Gastrocnemius medialis (tissue), 4 donors: ENCODE data around the gene LEMD1.

Source experiments
- POLR2A ChIP-seq, 2 donors: fragments of 450-650 bp; IDR thresholded peaks; one replicate each; pipeline ENCODE4 v1.6.1; 2017; ENCODE audit warnings: antibody characterized with exemption in 2 of 2, mild to moderate bottlenecking in 2 of 2, moderate library complexity in 2 of 2
- TF ChIP-seq, protein P1 (sequence below), 5 experiments: fragments of 450-650 bp in 3 of 5; fragments of 200-600 bp in 2 of 5; sonication (generic) in 2 of 5; IDR thresholded peaks in 4 of 5; conservative IDR thresholded peaks in 1 of 5; 1 replicate in 4 of 5; 2 replicates in 1 of 5; pipeline ENCODE4 v1.5.1; 2016 to 2019; ENCODE audit warnings: antibody characterized with exemption in 5 of 5, mild to moderate bottlenecking in 3 of 5, moderate library complexity in 3 of 5

DNA sequence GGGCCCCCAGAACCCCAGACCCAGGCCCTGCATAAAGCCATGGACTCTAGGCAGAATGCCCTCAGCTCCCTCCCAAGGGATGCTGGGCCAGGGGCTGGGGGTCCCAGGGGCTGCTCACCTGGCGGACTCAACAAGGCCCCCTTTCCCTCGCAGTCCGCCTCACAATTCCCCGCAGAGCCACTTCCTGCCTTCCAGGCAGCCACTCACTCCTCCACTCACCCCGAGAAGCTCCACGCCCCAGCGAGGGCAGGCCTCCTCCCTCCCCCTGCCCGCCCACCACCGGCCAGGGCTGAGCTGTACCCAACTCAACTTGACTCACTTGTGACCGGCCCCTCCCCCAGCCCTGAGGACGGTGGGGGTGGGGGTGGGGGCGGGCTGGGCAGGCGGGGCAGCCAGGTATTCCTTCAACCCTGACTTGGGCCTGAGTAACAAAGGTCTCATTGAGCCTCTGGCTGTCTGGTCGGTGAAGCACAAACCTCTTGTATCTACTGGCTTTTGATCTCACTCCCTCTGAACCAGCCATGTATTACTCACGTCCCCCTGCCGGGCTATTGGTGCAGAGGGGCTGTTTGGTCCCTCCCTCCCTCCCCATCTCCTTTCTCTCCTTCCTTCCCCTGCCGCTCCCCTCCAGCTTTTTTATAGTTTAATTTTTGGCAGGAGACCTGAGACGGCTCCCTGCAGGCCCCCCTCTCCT is 28.0 kb upstream of the LEMD1 start:
- TF ChIP-seq POLR2A (IDR thresholded peaks at IDR 0.05): no peak
- TF ChIP-seq, protein P1, sequence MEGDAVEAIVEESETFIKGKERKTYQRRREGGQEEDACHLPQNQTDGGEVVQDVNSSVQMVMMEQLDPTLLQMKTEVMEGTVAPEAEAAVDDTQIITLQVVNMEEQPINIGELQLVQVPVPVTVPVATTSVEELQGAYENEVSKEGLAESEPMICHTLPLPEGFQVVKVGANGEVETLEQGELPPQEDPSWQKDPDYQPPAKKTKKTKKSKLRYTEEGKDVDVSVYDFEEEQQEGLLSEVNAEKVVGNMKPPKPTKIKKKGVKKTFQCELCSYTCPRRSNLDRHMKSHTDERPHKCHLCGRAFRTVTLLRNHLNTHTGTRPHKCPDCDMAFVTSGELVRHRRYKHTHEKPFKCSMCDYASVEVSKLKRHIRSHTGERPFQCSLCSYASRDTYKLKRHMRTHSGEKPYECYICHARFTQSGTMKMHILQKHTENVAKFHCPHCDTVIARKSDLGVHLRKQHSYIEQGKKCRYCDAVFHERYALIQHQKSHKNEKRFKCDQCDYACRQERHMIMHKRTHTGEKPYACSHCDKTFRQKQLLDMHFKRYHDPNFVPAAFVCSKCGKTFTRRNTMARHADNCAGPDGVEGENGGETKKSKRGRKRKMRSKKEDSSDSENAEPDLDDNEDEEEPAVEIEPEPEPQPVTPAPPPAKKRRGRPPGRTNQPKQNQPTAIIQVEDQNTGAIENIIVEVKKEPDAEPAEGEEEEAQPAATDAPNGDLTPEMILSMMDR (IDR thresholded peaks at IDR 0.05 in 4 of 5, conservative IDR thresholded peaks at IDR 0.05 in 1 of 5): no peak
